ENCODE data around the gene ZNF593.

- TF ChIP-seq ZNF704 (CRISPR knock-in tag; IDR thresholded peaks at IDR 0.05; ENCODE audit: borderline replicate concordance) (no peak), RBAK (CRISPR knock-in tag; IDR thresholded peaks at IDR 0.05) (no peak), HNRNPK (IDR thresholded peaks at IDR 0.05; ENCODE audit: low read depth, low read length, poor library complexity, severe bottlenecking) (no peak), REST (IDR thresholded peaks at IDR 0.05; ENCODE audit: borderline replicate concordance in 1 of 2, low read depth in 1 of 2, low read length in 2 of 2) (no peak), CREB1 (IDR thresholded peaks at IDR 0.05) (no peak), CREB1 (CRISPR knock-in tag; IDR thresholded peaks at IDR 0.05) (no peak), FOXO4 (CRISPR knock-in tag; conservative IDR thresholded peaks at IDR 0.05) (no peak), CBFB (CRISPR knock-in tag; IDR thresholded peaks at IDR 0.05) (no peak), ATF4 (CRISPR knock-in tag; IDR thresholded peaks at IDR 0.05) (no peak), CTCF (CRISPR knock-in tag; IDR thresholded peaks at IDR 0.05) (no peak)
Observed at GRCh38 chr1:26197301-26197700, 27.6 kb downstream of the ZNF593 start.
